ENCODE results near the gene NRN1L.

DNA sequence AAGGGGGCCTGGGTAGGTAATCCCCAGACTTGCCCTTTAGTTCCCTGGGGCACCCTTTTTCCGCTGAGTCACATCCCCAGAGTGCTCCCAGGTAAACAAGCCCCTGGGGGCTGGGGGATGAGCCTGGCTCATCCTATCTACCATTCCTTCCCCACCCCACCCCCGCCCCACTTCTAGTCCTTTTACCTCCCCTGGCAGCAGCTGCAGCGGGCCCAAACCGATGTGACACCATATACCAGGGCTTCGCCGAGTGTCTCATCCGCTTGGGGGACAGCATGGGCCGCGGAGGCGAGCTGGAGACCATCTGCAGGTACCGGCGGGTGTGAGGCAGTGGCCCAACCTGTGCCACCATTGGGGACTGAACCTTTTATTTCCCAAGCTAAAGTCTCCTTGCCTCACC is 860 bp downstream of the NRN1L start:
- TF ChIP-seq, protein P1, sequence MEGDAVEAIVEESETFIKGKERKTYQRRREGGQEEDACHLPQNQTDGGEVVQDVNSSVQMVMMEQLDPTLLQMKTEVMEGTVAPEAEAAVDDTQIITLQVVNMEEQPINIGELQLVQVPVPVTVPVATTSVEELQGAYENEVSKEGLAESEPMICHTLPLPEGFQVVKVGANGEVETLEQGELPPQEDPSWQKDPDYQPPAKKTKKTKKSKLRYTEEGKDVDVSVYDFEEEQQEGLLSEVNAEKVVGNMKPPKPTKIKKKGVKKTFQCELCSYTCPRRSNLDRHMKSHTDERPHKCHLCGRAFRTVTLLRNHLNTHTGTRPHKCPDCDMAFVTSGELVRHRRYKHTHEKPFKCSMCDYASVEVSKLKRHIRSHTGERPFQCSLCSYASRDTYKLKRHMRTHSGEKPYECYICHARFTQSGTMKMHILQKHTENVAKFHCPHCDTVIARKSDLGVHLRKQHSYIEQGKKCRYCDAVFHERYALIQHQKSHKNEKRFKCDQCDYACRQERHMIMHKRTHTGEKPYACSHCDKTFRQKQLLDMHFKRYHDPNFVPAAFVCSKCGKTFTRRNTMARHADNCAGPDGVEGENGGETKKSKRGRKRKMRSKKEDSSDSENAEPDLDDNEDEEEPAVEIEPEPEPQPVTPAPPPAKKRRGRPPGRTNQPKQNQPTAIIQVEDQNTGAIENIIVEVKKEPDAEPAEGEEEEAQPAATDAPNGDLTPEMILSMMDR (IDR thresholded peaks at IDR 0.05) = no peak
- TF ChIP-seq POLR2AphosphoS5 (IDR thresholded peaks at IDR 0.05) (no peak), POLR2A (IDR thresholded peaks at IDR 0.05) (no peak)
